ENCODE results near the gene ZFAND3. TPM values are rescaled to one million over a fixed set of nuclear protein-coding genes. Genes with fewer than 3 reads are reported as not detected.

ZFAND3 gene
- total RNA-seq, 1 donor from 2014 or later: 92.6 TPM

GRCh38 chr6:37917566-37917965, 98.0 kb downstream of the ZFAND3 start:
- DNase-seq (ENCODE audit: low spot score): no peak
- intact Hi-C loops (cut with DNase I): no loop called here

- DNase-seq (ENCODE audit: low spot score): no peak
- intact Hi-C loops (cut with DNase I): no loop called here
Observed at GRCh38 chr6:37919417-37920157, 100.1 kb downstream of the ZFAND3 start.

DNA sequence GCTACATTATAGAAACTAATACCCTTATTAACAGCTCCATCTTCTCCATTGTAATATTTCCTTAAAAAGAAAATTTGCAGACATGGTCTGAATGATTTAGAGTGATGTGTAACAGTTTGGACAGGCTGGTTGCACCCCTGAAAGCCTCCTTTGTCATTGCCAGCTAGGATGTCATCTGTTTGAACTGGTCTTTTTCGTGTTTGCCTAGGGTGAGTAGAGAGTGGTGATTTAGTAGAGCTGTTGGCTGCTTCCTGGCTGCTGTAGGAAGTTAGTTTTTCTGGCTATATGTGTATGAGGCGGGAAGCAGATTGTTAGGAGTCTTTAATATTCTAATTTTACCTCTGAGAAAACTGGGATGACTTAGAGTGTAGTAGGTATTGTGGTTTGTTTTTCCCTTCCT, 101.1 kb downstream of the ZFAND3 start:
- no peak for DNase-seq (ENCODE audit: low spot score)
- intact Hi-C loops (cut with DNase I): no loop called here

DNA sequence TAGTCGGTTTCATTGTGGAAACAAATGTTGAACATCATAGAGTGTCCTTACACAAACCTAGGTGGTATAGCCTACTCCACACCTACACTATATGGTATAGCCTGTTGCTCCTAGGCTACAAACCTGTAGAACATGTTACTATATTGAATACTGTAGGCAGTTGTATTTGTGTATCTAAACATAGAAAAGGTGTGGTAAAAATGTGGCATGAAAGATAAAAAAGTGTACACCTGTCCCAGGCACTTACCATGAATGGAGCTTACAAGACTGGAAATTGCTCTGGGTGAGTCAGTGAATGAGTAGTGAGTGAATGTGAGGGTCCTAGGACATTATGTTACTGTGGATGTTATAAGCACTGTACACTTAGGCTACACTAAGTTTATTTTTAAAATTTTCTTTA, 103.0 kb downstream of the ZFAND3 start:
- intact Hi-C loops (cut with DNase I): no loop called here
- no peak for DNase-seq (ENCODE audit: low spot score)

- intact Hi-C loops (cut with DNase I): no loop called here
- no peak for DNase-seq (ENCODE audit: low spot score)
Observed at GRCh38 chr6:37923514-37923913, 104.0 kb downstream of the ZFAND3 start.

GRCh38 chr6:37926661-37927060, 107.1 kb downstream of the ZFAND3 start:
- intact Hi-C loops (cut with DNase I): no loop called here

DNA sequence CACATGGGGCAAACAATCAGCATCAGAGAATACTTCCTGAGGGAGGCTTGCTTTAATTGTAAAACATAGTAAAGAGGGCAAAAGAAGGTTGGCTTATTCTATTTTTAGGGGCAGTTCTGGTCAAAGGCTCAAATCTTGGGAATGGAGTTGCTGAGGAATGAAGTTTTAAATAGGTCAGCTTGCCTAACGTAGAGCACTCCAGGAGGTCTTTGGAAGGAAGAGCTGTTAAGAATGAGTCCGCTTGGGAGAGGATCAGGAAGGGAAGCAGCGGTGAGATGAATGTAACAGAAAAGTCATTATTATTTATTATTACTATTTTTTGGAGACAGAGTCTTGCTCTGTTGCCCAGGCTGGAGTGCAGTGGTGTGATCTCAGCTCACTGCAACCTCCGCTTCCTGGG, 108.7 kb downstream of the ZFAND3 start:
- intact Hi-C loops (cut with DNase I): no loop called here
- no peak for DNase-seq (ENCODE audit: low spot score)

More at GRCh38 chr6:37926661-37927060, 107.1 kb downstream of the ZFAND3 start:
- no peak for DNase-seq (ENCODE audit: low spot score)

DNA sequence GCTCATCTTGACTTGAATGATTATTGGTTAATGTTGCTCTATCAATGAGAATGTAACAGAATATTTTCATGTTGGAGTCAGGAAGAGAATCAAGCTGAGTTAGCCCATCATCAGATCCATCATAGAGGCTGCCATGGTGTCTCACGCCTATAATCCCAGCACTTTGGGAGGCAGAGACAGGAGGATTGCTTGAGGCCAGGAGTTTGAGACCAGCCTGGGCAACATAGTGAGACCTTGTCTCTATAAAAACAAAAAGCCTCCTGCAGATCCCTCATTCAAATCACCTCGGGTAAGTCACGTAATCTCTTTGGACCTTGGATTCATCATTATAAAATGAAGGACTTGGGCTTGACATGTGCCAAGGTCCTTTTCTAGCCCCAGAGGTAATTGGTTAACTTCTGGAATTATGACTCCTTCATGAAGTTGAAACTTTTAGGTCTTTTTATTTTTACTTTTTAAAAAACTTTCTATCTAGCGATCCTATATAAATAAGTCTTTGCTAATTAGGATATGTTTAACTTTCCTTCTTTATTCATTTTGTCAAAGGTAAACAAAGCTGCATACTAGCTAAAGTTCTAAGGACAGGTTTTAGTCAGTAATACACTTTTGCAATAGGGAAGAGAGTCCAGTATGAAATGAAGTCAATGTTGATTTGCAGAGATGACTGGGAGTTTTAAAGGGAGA, 110.9 kb downstream of the ZFAND3 start:
- DNase-seq (ENCODE audit: low spot score): no peak
- intact Hi-C loops (cut with DNase I): no loop called here

DNA sequence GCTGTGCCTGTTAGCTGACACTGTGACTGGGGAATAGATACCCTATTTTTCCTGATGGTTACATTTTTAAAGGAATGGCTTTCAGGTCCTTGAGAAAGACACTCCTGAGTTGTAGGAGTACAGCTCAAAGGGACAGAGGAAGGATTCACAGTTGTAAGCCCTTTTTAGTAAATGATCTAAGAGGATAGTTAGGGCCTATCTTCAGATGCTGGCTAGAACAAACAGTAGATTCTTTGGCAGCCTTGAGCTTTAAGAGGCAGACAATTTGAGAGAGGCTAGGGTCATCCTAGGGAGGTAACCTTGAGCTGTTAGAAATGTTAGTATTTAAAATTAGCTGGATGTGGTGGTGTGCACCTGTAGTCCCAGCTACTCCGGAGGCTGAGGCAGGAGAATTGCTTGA, 111.5 kb downstream of the ZFAND3 start:
- intact Hi-C loops (cut with DNase I): no loop called here

GRCh38 chr6:37934276-37934675, 114.7 kb downstream of the ZFAND3 start:
- no peak for DNase-seq (ENCODE audit: low spot score)
- intact Hi-C loops (cut with DNase I): no loop called here

More for the DNA sequence above, 111.5 kb downstream of the ZFAND3 start:
- no peak for DNase-seq (ENCODE audit: low spot score)

DNA sequence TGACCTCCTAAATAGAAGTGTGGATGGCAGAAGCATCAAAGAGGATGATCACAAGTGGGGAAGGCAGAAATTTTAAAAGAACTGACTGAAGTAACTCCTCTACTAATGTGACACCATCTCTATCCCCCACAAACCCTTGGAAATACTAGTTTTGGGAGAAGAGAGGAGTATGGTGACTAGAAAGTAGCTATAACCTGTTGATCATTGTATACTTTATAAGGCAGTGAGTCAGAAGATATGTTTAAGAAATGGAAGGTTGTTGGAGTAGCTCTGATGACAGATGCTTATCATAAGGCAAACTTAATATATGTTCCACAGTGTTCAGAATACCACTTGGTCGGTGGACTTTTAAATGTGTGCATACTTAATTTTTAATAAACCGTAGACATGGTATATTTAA, 116.6 kb downstream of the ZFAND3 start:
- no peak for DNase-seq (ENCODE audit: low spot score)
- intact Hi-C loops (cut with DNase I): no loop called here

DNA sequence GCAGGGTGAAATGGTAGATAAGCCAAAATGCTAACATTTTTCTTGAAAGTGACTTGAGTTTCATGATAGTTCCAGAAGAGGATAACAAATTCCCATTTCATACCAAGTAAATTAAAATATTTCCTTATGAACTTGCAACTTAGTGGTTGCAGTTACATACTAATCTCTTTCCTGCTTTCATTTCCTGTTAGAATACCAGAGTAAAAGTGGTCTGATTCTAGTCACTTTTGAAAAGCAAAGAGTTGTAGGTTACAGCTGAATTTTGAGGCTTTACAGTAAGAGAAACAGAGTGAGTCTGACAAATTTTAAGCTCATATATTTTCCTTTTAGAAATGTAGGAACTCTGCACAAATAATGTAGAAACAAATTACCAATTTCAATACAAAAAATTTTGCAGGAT, 117.4 kb downstream of the ZFAND3 start:
- DNase-seq (ENCODE audit: low spot score): no peak
- intact Hi-C loops (cut with DNase I): no loop called here

GRCh38 chr6:37938909-37939308, 119.4 kb downstream of the ZFAND3 start:
- DNase-seq (ENCODE audit: low spot score): no peak
- intact Hi-C loops (cut with DNase I): no loop called here

- intact Hi-C loops (cut with DNase I): no loop called here
- no peak for DNase-seq (ENCODE audit: low spot score)
Observed at GRCh38 chr6:37940074-37940847, 120.7 kb downstream of the ZFAND3 start.

DNA sequence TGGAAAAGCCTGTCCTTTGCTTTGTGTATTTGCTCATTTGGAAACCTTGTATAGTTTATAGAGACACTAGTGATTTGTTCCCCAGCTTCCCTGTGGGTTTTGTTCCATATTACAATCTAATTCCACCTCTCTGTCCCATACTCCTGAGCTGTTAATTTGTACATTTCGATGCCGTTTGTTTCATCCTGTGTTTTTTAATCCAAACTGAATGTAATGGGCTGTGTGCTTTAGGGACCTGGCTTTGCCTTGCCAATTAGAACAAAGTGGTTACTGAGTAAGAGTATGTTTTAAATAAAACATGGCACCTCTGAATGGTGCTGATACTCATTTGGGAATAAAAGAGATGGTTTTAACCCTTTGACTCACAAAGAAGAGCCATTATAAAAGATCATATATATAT, 122.3 kb downstream of the ZFAND3 start:
- no peak for DNase-seq (ENCODE audit: low spot score)
- intact Hi-C loops (cut with DNase I): no loop called here

- intact Hi-C loops (cut with DNase I): no loop called here
- DNase-seq (ENCODE audit: low spot score): no peak
Observed at GRCh38 chr6:37942606-37943376, 123.3 kb downstream of the ZFAND3 start.

DNA sequence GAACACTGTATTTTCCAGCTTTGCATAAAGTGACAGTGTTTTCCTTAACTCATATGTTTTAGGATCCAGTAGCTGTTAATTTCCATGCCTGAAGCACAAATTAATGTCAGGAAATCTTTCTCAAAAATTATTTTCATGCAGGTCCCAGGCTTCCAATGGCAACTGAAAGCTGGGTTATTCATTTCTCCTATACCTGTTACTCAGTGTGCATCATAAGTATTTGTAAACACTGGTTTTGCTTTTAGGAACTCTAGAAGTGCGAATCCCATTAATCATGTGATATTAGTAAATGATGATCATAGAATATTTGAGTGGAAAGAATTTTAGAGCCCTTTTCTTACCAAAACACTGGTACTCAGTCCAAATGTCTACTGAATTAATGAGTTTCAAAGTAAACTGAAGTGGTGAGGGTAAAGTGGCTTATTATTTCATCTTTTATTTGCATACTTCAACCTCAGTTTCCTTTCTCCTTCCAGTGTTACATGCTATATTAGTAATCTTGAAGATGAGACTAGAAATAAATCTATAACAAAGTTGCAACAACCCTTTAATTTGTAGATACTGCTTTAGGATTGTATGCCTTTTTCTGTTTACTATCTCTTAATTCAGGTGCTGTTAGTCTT, 124.0 kb downstream of the ZFAND3 start:
- intact Hi-C loops (cut with DNase I): no loop called here
- DNase-seq (ENCODE audit: low spot score): no peak

- intact Hi-C loops (cut with DNase I): no loop called here
Observed at GRCh38 chr6:37946057-37946456, 126.5 kb downstream of the ZFAND3 start.

DNA sequence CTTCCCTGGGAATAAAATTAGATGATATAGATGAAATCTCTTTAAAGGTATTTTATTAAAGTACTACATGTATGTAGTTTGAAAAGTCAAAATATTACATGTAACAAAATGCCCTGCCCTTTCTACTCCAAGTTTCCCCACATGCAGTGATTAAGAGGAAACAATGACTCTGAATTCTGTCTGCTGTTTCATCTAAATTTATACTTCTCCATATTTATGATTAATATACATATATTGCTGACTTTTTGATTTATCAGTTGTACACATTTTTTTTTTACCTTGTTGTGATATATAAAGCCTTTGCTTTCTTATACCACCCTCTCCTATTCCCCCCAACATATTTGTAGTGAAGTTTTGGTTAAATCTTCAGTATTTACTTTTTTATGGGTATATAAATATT, 127.9 kb downstream of the ZFAND3 start:
- no peak for DNase-seq (ENCODE audit: low spot score)
- intact Hi-C loops (cut with DNase I): no loop called here

More at GRCh38 chr6:37946057-37946456, 126.5 kb downstream of the ZFAND3 start:
- DNase-seq (ENCODE audit: low spot score): no peak

Measured in cardiac septum (tissue), 1 donor.